ENCODE results near the gene UBE2G1. TPM values are rescaled to one million over a fixed set of nuclear protein-coding genes. Genes with fewer than 3 reads are reported as not detected.

Gene UBE2G1
- total and polyA plus RNA-seq, 9 donors, result 54.4 to 73.9 (median 64.8) TPM

Other genes starting within 250 kb of the UBE2G1 start
- gene ZZEF1, start 223.6 kb downstream of the UBE2G1 start, total RNA-seq, result 23.9 TPM
- 10 to 100 TPM; 14.4 to 23.4 (median 17.2) TPM for gene ZZEF1, start 223.6 kb downstream of the UBE2G1 start, polyA plus RNA-seq (ENCODE audit: insufficient read depth in 1 of 8, insufficient read length in 8 of 8, low replicate concordance in 1 of 8)
- gene CYB5D2, start 223.5 kb downstream of the UBE2G1 start, total RNA-seq, result 10.2 TPM
- gene CYB5D2, start 223.5 kb downstream of the UBE2G1 start, polyA plus RNA-seq (ENCODE audit: insufficient read depth in 1 of 8, insufficient read length in 8 of 8, low replicate concordance in 1 of 8), result 10 to 100 TPM; 10.1 to 13.3 (median 11.1) TPM
- 21.1 TPM for gene ANKFY1, start 102.7 kb downstream of the UBE2G1 start, total RNA-seq
- gene ANKFY1, start 102.7 kb downstream of the UBE2G1 start, polyA plus RNA-seq (ENCODE audit: insufficient read depth in 1 of 8, insufficient read length in 8 of 8, low replicate concordance in 1 of 8), result 10 to 100 TPM; 22.1 to 36.5 (median 28.2) TPM
- gene SPNS3, start 67.3 kb upstream of the UBE2G1 start, total RNA-seq, result 0.44 TPM
- under 1 TPM; 0.17 to 1.00 (median 0.35) TPM for gene SPNS3, start 67.3 kb upstream of the UBE2G1 start, polyA plus RNA-seq (ENCODE audit: insufficient read depth in 1 of 8, insufficient read length in 8 of 8, low replicate concordance in 1 of 8)
- 5.0 TPM for gene SPNS2, start 132.2 kb upstream of the UBE2G1 start, total RNA-seq
- gene SPNS2, start 132.2 kb upstream of the UBE2G1 start, polyA plus RNA-seq (ENCODE audit: insufficient read depth in 1 of 8, insufficient read length in 8 of 8, low replicate concordance in 1 of 8), result 1 to 10 TPM; 7.8 to 9.7 (median 8.3) TPM
- 25.5 TPM for gene MYBBP1A, start 188.7 kb upstream of the UBE2G1 start, total RNA-seq
- 10 to 100 TPM; 32.9 to 42.3 (median 36.5) TPM for gene MYBBP1A, start 188.7 kb upstream of the UBE2G1 start, polyA plus RNA-seq (ENCODE audit: insufficient read depth in 1 of 8, insufficient read length in 8 of 8, low replicate concordance in 1 of 8)
- gene GGT6, start 193.9 kb upstream of the UBE2G1 start, total RNA-seq, result 0.04 TPM
- 1 to 10 TPM in 1 of 8 donors, under 1 TPM in 7; 0.05 to 3.2 (median 0.15) TPM for gene GGT6, start 193.9 kb upstream of the UBE2G1 start, polyA plus RNA-seq (ENCODE audit: insufficient read depth in 1 of 8, insufficient read length in 8 of 8, low replicate concordance in 1 of 8)
- gene SMTNL2, start 217.9 kb upstream of the UBE2G1 start, total RNA-seq, result 88.9 TPM
- gene SMTNL2, start 217.9 kb upstream of the UBE2G1 start, polyA plus RNA-seq (ENCODE audit: insufficient read depth in 1 of 8, insufficient read length in 8 of 8, low replicate concordance in 1 of 8), result 100 to 1,000 TPM in 5 of 8 donors, 10 to 100 TPM in 3; 67.9 to 157 (median 113) TPM